Fibroblast of villous mesenchyme (primary cell): Measurements from ENCODE around the gene UTS2. TPM values are rescaled to one million over a fixed set of nuclear protein-coding genes. Genes with fewer than 3 reads are reported as not detected.

Source experiments
- DNase-seq: peaks from one replicate; pipeline ENCODE4 v3.0.0-alpha.2; 2010; ENCODE audit warnings: low read depth
- H3K4me3 ChIP-seq: 2 replicates; pipeline ENCODE4 v1.5.1; 2011; ENCODE audit warnings: low read depth, mild to moderate bottlenecking, low read length
- CTCF ChIP-seq: IDR thresholded peaks from 2 replicates; pipeline ENCODE4 v1.5.1; 2012; ENCODE audit warnings: low read depth, mild to moderate bottlenecking, low read length; ENCODE audit not compliant: insufficient read depth
- total RNA-seq: library from RNA; depleted of rRNA; stranded (reverse); fragments of >200 nt; gene quantifications from 2 replicates; pipeline ENCODE4 v1.2.3, GENCODE V29; 2012

The UTS2 gene
- total RNA-seq, 1 donor, result not detected

GRCh38 chr1:7857985-7858384 is 5.1 kb upstream of the UTS2 start:
- DNase-seq, result no peak
- TF ChIP-seq CTCF, result no peak
- H3K4me3 ChIP-seq, result no peak overlapping the region

GRCh38 chr1:7857000-7857399 is 4.1 kb upstream of the UTS2 start:
- DNase-seq, result no peak
- no peak overlapping the region for H3K4me3 ChIP-seq

GRCh38 chr1:7856345-7856744 is 3.5 kb upstream of the UTS2 start:
- peak; percentile 41 for TF ChIP-seq CTCF
- no peak overlapping the region for H3K4me3 ChIP-seq
- DNase-seq, result peak; percentile 17

More at GRCh38 chr1:7857000-7857399, 4.1 kb upstream of the UTS2 start:
- no peak for TF ChIP-seq CTCF

- H3K4me3 ChIP-seq, result no peak overlapping the region
- TF ChIP-seq CTCF, result no peak
- DNase-seq, result no peak
Measured at GRCh38 chr1:7853684-7854026, 790 bp upstream of the UTS2 start.

- H3K4me3 ChIP-seq, result no peak overlapping the region
- TF ChIP-seq CTCF, result no peak
Measured at GRCh38 chr1:7850786-7851185, 2.1 kb downstream of the UTS2 start.

GRCh38 chr1:7847599-7847998 is 5.3 kb downstream of the UTS2 start:
- no peak for TF ChIP-seq CTCF
- H3K4me3 ChIP-seq, result no peak overlapping the region
- peak; percentile 82 for DNase-seq

More at GRCh38 chr1:7850786-7851185, 2.1 kb downstream of the UTS2 start:
- no peak for DNase-seq

GRCh38 chr1:7846656-7847055 is 6.2 kb downstream of the UTS2 start:
- H3K4me3 ChIP-seq, result no peak overlapping the region
- no peak for DNase-seq
- TF ChIP-seq CTCF, result no peak
